ENCODE data around the gene KIF13A. TPM values are rescaled to one million over a fixed set of nuclear protein-coding genes. Genes with fewer than 3 reads are reported as not detected.

KIF13A gene
- total RNA-seq, 1 donor: 86.8 TPM

DNA sequence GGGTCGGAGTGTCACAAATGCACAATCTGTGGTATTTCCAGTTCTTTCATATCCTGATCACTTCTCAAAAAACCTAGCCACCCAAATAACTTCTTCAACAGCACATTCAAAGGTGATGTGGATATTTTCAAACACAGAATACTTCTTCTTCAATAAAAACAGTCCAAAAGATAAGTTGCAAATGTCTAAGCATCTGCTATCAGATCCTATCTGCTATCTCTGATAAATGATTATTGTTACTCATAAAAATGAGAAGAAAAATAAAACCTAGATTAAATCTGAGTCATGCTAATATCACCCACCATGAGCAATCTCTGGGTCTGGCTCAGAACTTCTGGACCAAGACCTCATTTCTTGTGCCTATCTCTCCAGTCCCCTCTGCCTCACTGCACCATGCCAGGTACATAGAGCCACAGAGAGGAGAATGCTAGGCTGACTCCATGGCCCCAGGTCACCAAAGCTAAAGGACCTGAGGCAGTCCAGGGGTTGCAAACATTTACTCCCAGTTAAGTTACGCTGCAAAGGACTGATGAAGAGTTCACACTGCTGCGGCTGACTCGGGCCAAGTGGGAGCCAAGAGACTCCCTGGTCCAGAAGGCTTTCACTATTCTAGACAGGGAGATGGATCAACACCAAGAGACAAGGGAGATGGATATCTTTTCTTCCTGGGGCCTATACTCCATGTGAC is 101.4 kb downstream of the KIF13A start:
- no peak overlapping the region for H3K4me3 ChIP-seq (ENCODE audit: low read depth, low read length)
- TF ChIP-seq, protein P1, sequence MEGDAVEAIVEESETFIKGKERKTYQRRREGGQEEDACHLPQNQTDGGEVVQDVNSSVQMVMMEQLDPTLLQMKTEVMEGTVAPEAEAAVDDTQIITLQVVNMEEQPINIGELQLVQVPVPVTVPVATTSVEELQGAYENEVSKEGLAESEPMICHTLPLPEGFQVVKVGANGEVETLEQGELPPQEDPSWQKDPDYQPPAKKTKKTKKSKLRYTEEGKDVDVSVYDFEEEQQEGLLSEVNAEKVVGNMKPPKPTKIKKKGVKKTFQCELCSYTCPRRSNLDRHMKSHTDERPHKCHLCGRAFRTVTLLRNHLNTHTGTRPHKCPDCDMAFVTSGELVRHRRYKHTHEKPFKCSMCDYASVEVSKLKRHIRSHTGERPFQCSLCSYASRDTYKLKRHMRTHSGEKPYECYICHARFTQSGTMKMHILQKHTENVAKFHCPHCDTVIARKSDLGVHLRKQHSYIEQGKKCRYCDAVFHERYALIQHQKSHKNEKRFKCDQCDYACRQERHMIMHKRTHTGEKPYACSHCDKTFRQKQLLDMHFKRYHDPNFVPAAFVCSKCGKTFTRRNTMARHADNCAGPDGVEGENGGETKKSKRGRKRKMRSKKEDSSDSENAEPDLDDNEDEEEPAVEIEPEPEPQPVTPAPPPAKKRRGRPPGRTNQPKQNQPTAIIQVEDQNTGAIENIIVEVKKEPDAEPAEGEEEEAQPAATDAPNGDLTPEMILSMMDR (IDR thresholded peaks at IDR 0.05; ENCODE audit: insufficient read depth, low read length): no peak
- peak; percentile 56 for DNase-seq (ENCODE audit: low read depth)

DNA sequence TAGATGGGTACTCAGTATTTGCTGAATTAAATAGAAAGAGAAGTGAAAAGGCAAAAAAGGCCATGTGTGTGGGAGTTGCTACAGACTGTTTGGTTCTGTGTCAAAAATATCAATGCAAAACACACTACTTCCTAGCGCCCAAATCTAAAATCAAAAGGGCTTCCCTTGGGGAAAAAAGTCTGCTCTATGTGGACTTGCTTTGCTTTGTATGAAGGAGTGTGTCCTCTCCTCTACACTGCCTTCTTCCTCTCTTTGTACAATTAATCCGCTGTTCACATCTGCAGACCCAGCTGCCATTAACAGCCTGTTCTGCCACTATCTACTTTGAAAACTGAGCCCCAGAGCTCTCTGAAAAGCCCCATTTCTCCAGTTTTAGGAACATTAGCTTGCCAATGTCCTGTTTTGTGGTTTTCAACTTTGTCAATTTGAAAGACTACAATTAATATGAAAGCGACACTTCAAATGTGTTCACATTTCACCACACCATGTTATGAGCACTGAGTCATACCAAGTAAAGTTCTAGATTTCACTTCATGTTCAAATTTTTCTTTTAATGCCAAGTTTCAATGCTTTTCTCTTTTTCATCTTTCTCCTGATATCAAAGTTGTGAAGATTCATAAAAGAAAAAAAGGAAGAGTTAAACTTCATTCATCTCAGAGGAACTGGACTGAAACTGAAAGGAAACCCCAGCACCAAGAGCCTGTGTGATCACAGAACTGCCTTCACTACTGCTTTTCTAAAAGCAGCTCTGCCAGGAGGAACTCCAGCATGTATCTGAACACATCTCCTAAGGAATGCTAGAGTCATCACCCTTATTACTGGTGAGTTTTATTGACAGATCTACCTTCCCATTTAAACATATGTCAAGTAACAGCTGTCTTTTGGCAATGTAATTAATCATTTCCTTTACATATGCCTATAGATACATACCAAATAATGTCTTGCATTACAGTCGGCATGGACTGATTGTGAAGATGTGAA is 102.6 kb downstream of the KIF13A start:
- H3K4me3 ChIP-seq (ENCODE audit: low read depth, low read length): no peak overlapping the region
- peak; percentile 44 for DNase-seq (ENCODE audit: low read depth)
- TF ChIP-seq, protein P1 (IDR thresholded peaks at IDR 0.05; ENCODE audit: insufficient read depth, low read length): no peak

DNA sequence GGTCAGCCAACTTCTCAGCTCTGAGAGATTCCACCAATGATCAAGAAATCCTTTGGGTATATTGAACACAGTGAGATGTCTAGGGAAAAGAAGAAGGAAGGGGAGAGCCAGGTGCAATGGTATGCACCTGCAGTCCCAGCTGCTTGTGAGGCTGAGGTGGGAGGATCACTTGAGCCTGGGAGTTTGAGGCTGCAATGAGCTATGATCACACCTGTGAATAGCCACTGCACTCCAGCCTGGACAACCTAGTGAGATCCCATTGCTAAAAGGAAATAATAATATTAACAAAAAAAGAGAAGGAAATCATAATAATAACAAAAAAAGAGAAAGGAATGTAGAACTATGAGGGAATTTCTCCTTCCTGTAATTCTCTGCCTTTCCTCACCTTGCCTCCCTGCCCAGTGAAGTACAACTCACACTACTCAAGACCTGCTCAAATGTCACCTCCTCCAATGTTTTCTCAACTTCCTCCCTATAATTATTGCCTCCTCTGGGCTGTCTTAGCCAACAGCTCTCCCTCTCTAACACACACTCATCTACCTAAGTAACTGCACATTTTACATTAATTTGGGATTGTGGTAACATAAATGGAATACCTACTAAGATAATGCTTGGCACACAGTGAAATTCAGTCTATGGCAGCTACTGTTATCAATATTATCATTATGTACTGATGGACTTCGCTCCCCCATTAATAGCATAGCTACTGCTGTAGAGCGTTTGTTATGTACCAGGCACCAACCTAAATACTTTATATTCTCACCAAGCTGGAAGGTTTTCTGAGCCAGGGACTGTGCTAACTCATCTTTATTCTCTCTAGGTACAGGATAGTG is 103.6 kb downstream of the KIF13A start:
- no peak overlapping the region for H3K4me3 ChIP-seq (ENCODE audit: low read depth, low read length)
- TF ChIP-seq, protein P1 (IDR thresholded peaks at IDR 0.05; ENCODE audit: insufficient read depth, low read length): no peak
- DNase-seq (ENCODE audit: low read depth): no peak

- TF ChIP-seq, protein P1 (IDR thresholded peaks at IDR 0.05; ENCODE audit: insufficient read depth, low read length): no peak
- DNase-seq (ENCODE audit: low read depth): no peak
- H3K4me3 ChIP-seq (ENCODE audit: low read depth, low read length): no peak overlapping the region
Measured at GRCh38 chr6:17881085-17881858, 106.2 kb downstream of the KIF13A start.

DNA sequence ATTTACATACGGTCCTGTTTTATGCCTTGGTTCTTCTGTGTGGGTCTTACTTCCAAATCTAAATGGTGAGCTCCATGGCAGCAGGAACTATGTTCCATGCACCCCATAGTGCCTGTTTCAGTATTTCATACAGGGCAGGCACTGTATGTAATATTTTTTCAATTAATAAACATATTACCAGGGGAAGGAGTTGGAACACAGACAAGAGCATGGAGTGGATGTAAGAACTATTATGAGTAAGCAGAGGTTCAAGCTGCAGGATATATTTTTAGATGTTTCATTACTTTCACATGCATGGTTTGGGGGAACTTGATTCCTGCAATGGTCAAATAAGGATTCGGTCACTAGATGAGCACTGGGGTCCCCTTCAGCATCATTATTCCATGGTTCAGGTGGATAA is 108.3 kb downstream of the KIF13A start:
- TF ChIP-seq, protein P1 (IDR thresholded peaks at IDR 0.05; ENCODE audit: insufficient read depth, low read length): no peak
- no peak overlapping the region for H3K4me3 ChIP-seq (ENCODE audit: low read depth, low read length)
- DNase-seq (ENCODE audit: low read depth): peak; percentile 59

GRCh38 chr6:17878734-17879133 is 108.7 kb downstream of the KIF13A start:
- DNase-seq (ENCODE audit: low read depth): no peak
- TF ChIP-seq, protein P1 (IDR thresholded peaks at IDR 0.05; ENCODE audit: insufficient read depth, low read length): no peak
- no peak overlapping the region for H3K4me3 ChIP-seq (ENCODE audit: low read depth, low read length)
